ENCODE measurements around the gene NDE1.

DNA sequence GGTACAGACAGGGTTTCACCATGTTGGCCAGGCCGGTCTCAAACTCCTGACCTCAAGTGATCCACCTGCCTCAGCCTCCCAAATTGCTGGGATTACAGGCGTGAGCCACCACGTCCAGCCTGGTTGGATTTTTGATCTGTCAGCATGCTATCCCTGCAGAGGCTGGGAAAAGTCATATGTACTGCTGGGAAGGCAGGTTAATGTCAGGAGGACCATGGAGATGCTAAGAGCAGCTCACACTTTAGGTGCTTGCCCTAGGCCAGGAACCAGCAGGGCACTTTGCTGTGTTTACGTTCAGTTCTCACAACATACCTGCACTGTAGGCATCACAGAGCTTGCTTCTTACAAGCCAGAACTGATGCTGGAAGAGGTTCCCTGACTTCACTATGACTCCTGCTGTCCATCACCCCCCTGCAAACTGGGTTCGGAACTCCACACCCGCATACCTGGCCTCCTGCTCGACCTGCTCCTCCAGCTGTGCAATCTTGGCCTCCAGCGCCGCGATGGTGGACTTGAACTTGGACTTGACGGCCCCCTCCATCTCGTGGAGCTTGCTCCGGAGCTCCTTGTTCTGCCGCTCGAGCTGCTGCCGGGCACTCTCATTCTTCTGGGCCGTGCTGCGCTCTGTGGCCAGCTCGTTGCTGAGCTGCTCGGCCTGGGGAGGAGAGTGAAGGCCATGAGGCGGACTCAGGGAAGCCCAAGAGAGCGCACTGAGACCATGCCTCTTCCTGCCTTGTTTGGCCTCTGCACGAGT, 66.8 kb downstream of the NDE1 start:
- TF ChIP-seq CTCF (conservative IDR thresholded peaks at IDR 0.05; ENCODE audit: low read depth, low read length) (no peak), POLR2A (IDR thresholded peaks at IDR 0.05; ENCODE audit: low read depth, low read length) (no peak), RFX5 (IDR thresholded peaks at IDR 0.05; ENCODE audit: low read depth, low read length) (no peak), FOS (IDR thresholded peaks at IDR 0.05; ENCODE audit: low read depth, low read length) (no peak)

Measured in IMR-90 (cell line).